GM18511 (cell line): ENCODE measurements around the gene APBA2.

Experiments used
- ATAC-seq: cut with Tn5 transposase; IDR thresholded peaks from one replicate; pipeline ENCODE4 v1.9.1; 2021; ENCODE audit warnings: mild to moderate bottlenecking, moderate library complexity; ENCODE audit not compliant: unreplicated experiment

Gene APBA2

GRCh38 chr15:28914046-28914445, 28.3 kb downstream of the APBA2 start:
- no peak for ATAC-seq

GRCh38 chr15:28914483-28915023, 28.8 kb downstream of the APBA2 start:
- no peak for ATAC-seq

GRCh38 chr15:28915041-28915810, 29.5 kb downstream of the APBA2 start:
- no peak for ATAC-seq

- ATAC-seq, result no peak
These were observed 30.2 kb downstream of the APBA2 start for GRCh38 chr15:28915935-28916334.

DNA sequence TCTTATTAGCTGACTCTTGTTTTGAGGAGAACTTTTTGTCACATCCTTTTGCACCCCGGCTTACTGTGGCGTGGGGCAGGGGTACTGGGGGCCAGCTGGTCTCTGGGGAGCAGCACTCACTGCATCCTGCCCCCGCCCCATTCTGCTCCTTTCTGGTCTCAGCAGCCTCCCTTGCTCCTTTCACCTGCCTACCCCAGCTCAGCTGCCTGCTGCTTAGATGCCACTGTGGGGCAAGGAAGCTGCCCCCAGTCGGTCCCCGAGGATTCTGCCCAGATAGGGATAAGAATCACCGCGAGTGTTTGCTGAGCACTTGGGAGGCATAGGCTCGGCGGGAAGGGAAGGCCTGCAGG, 32.0 kb downstream of the APBA2 start:
- no peak for ATAC-seq

GRCh38 chr15:28918141-28918983, 32.6 kb downstream of the APBA2 start:
- ATAC-seq, result no peak

GRCh38 chr15:28919201-28919635, 33.4 kb downstream of the APBA2 start:
- no peak for ATAC-seq

- ATAC-seq, result no peak
These were observed 34.2 kb downstream of the APBA2 start for GRCh38 chr15:28919679-28920655.

- ATAC-seq, result no peak
These were observed 35.1 kb downstream of the APBA2 start for GRCh38 chr15:28920781-28921331.

- ATAC-seq, result no peak
These were observed 35.6 kb downstream of the APBA2 start for GRCh38 chr15:28921336-28921735.

DNA sequence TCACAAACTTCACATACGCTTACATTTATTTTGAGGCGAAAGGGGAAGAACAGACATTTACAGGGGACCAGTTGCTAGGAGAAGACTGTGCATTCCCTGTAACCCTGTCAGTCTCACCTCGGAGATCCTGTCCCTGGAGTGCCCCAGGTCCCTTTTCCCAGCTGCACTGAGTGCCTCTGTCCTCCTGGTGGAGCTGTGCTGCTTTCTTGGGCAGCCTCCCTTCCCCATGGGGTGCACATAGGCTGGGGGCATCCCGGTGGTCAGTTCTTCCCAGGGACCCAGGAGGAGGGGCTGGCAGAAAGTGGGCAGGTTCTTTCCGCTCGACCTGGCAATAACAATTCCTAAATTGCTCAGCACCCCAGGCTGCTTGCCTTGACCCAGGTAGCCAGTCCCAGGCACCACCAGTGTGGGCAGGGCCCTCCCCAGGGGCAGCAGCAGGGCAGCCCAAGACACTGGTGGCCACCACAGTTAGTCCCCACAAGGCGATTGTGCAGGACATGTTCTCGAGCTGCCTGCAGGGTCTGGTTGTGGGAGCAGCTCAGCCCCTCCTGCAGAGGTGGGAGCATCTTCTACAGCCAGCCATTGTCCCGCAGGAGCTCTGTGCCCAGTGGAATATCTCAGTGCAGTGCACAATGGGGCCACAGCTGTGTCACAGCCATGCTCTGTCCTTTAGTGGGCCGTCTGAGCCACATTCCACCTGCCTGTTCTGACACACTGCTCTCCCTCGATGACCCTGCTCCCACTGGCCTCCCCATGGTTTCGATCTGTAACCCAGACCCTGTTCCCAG, 36.3 kb downstream of the APBA2 start:
- ATAC-seq, result no peak

- no peak for ATAC-seq
These were observed 36.9 kb downstream of the APBA2 start for GRCh38 chr15:28922707-28923012.

DNA sequence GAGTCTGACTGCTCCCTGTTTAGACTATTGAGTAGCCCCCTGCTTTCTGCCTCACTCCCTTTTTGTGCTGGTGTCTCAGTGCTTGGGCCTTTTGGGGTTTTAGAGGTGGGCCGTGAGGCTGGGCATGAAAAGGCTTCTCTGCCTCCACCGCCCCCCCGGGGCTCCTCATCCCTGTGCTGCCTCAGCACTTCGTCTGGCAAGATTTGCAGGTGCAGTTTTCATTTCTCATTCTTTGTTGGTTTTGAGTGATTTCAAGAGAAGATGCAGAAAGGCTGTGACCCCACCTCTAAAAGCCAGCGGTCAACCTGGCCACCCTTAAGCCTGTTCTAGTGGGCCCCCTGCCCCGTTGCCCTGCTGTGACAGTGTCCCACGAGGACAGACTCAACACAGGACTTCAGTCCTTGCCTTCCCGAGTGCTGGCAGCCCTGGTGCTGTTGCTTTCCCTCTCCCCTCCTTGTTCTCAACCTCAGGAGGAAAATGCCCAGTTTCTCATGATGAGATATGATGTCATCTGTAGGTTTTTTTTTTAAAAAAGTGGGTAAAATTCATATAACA, 38.0 kb downstream of the APBA2 start:
- no peak for ATAC-seq

- no peak for ATAC-seq
These were observed 41.3 kb downstream of the APBA2 start for GRCh38 chr15:28927043-28927442.

- no peak for ATAC-seq
These were observed 43.4 kb downstream of the APBA2 start for GRCh38 chr15:28929200-28929599.

DNA sequence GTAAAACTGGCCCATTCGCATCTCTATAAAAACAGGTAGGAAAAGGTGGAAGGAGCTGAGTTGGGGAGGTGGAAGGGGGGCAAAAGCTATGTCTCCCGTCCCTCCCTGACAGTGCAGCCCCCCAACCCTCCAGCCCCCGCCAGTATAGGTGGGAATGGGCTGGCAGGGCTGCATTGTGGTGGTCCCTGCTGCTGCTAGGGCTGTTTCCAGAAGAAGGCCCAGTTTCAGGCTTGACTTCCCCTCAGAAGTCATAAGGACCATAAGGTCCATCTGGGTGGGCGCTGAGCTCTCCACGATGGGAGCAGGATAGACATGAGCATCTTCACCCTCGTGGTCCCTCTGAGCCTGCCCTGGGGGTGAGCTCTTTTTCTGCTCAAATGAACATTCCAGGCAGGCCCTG, 44.2 kb downstream of the APBA2 start:
- ATAC-seq, result no peak

DNA sequence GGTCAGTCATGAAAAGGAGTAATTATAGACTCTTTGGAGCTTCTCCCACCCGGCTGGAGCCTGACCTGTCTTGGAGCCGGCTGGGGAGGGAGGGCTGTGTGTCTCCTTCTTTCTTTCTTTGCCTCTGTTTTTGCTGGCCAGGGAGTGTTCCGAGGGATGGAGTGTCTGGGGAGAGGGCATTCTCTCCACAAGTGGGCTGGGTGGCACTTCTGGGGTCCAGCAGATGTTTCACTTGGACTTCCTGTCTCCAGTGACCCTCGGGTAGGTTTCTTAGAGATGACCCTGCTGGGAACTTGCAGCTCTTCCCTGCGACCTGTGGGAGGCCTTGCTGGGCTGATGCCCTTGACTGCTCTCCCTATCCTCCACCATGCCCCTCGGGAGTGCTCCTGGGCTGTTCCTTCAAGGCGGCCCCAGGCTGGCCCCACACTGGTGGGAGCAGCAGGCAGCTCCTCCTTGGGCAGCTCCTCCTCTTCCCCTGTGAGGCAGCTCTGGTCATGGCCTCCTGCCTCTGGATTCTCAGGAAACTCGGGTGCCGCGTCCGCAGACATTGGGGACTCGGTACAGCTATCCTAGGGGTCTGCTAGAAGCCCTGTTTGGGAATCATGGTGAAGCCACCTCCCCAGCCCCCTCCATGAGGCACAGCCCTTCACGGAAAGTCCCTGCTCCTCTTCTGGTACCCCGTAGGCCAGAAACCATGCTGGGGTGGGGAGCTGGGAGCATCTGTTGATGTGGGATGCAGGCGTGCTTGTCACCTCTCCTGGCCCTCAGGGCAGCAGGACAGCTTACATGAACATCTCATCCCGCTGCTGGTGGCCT, 44.9 kb downstream of the APBA2 start:
- no peak for ATAC-seq

GRCh38 chr15:28931828-28932227, 46.1 kb downstream of the APBA2 start:
- ATAC-seq, result no peak

- ATAC-seq, result no peak
These were observed 46.6 kb downstream of the APBA2 start for GRCh38 chr15:28932361-28932760.
